Fibroblast of lung (primary cell): Measurements from ENCODE around the gene GTPBP3. TPM values are rescaled to one million over a fixed set of nuclear protein-coding genes. Genes with fewer than 3 reads are reported as not detected.

Source experiments
- DNase-seq, 2 donors: peaks; one replicate each; pipeline versions ENCODE4 v3.0.0 to v3.0.0-alpha.2; 2010; ENCODE audit warnings: low read depth in 2 of 2
- H2AFZ ChIP-seq: 2 replicates; pipeline ENCODE4 v1.5.1; 2012; ENCODE audit warnings: low read length, control low read depth, inconsistent platforms
- H3K27ac ChIP-seq: 2 replicates; pipeline ENCODE4 v1.5.1; 2011; ENCODE audit warnings: low read length, control low read depth; ENCODE audit not compliant: insufficient read depth
- H3K27me3 ChIP-seq: 2 replicates; pipeline ENCODE4 v1.5.1; 2011; ENCODE audit warnings: mild to moderate bottlenecking, low read length; ENCODE audit not compliant: control insufficient read depth, insufficient read depth
- H3K36me3 ChIP-seq: 2 replicates; pipeline ENCODE4 v1.5.1; 2011; ENCODE audit warnings: low read length; ENCODE audit not compliant: control insufficient read depth, insufficient read depth
- H3K4me1 ChIP-seq: 2 replicates; pipeline ENCODE4 v1.5.1; 2011; ENCODE audit warnings: low read length; ENCODE audit not compliant: control insufficient read depth, insufficient read depth; ENCODE audit errors: extremely low read depth
- H3K4me2 ChIP-seq: 2 replicates; pipeline ENCODE4 v1.5.1; 2011; ENCODE audit warnings: low read length, control low read depth; ENCODE audit not compliant: insufficient read depth; ENCODE audit errors: extremely low read depth
- H3K4me3 ChIP-seq, 4 experiments: fragments of 200-600 bp in 1 of 4; sonication (generic) in 1 of 4; replicated peaks in 1 of 4; 2 replicates each; pipeline ENCODE4 v1.5.1; 2011 to 2016; ENCODE audit warnings: low read length in 4 of 4, low read depth in 3 of 4, mild to moderate bottlenecking in 3 of 4, control low read depth in 2 of 4, inconsistent platforms in 1 of 4, mixed read lengths in 1 of 4; ENCODE audit not compliant: insufficient read depth in 1 of 4; ENCODE audit errors: control extremely low read depth in 1 of 4
- H3K79me2 ChIP-seq: 2 replicates; pipeline ENCODE4 v1.5.1; 2012; ENCODE audit warnings: mild to moderate bottlenecking, low read length, inconsistent platforms; ENCODE audit not compliant: control insufficient read depth, insufficient read depth
- H3K9ac ChIP-seq: 2 replicates; pipeline ENCODE4 v1.5.1; 2011; ENCODE audit warnings: mild to moderate bottlenecking, low read length, control low read depth; ENCODE audit not compliant: insufficient read depth
- H3K9me3 ChIP-seq: 2 replicates; pipeline ENCODE4 v1.5.1; 2012; ENCODE audit warnings: low read depth, low read length; ENCODE audit not compliant: control insufficient read depth, insufficient read depth
- H4K20me1 ChIP-seq: 2 replicates; pipeline ENCODE4 v1.5.1; 2011; ENCODE audit warnings: low read length; ENCODE audit not compliant: control insufficient read depth, insufficient read depth; ENCODE audit errors: extremely low read depth
- EZH2 ChIP-seq: IDR thresholded peaks from 2 replicates; pipeline ENCODE4 v1.5.1; 2012; ENCODE audit warnings: low read length, control low read depth, mild to moderate bottlenecking; ENCODE audit errors: missing control alignments
- polyA plus RNA-seq, 2 donors: library from polyadenylated mRNA; depleted of rRNA in 1 of 2; stranded (reverse) in 1 of 2; unstranded in 1 of 2; fragments of >200 nt; gene quantifications; 2 replicates each; pipeline ENCODE4 v1.2.1, GENCODE V29; 2011 to 2012; ENCODE audit warnings: missing spikeins in 1 of 2
- total RNA-seq: library from RNA; depleted of rRNA; stranded (reverse); fragments of >200 nt; gene quantifications from 2 replicates; pipeline ENCODE4 v1.2.1, GENCODE V29; 2014
- TF ChIP-seq, protein P1 (sequence below), 2 donors: IDR thresholded peaks in 1 of 2; conservative IDR thresholded peaks in 1 of 2; 1 replicate in 1 of 2; 2 replicates in 1 of 2; pipeline ENCODE4 v1.5.1; 2011 to 2012; ENCODE audit warnings: low read length in 2 of 2, control low read depth in 1 of 2, inconsistent platforms in 1 of 2, low read depth in 1 of 2, mild to moderate bottlenecking in 1 of 2

The GTPBP3 gene
- total and polyA plus RNA-seq, 2 donors (not counting 1 experiment from before 2014, with no cell fraction given) = 3.7 to 11.1 TPM

DNA sequence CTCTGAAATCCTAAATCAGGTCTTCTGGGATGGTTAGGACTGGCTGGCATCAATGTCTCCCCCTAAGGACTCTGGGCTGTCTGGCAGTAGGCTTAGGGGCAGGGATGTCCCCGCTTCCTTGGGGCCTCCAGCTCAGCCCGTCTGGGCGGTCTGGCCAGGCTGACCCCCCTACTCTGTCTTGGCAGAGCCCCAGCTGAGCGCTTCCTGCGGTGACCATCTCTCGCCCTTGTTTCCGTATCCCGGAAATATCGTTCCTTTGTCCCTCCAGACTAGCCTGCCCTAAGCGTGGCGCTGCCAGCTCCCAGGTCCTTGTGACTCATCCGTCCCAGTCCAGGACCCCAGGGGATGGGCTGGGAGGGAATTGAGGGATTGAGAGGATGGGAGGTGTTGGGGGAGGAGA is 11.3 kb downstream of the GTPBP3 start:
- peak; percentile 45 to 67 for DNase-seq
- H3K9me3 ChIP-seq = no peaks in the 10 kb centered on the region
- no peak for TF ChIP-seq EZH2
- TF ChIP-seq, protein P1, sequence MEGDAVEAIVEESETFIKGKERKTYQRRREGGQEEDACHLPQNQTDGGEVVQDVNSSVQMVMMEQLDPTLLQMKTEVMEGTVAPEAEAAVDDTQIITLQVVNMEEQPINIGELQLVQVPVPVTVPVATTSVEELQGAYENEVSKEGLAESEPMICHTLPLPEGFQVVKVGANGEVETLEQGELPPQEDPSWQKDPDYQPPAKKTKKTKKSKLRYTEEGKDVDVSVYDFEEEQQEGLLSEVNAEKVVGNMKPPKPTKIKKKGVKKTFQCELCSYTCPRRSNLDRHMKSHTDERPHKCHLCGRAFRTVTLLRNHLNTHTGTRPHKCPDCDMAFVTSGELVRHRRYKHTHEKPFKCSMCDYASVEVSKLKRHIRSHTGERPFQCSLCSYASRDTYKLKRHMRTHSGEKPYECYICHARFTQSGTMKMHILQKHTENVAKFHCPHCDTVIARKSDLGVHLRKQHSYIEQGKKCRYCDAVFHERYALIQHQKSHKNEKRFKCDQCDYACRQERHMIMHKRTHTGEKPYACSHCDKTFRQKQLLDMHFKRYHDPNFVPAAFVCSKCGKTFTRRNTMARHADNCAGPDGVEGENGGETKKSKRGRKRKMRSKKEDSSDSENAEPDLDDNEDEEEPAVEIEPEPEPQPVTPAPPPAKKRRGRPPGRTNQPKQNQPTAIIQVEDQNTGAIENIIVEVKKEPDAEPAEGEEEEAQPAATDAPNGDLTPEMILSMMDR (conservative IDR thresholded peaks at IDR 0.05 in 1 of 2, IDR thresholded peaks at IDR 0.05 in 1 of 2; ENCODE audit: low read depth in 1 of 2, low read length in 2 of 2) = no peak
- H3K4me1 ChIP-seq = no peaks in the 10 kb centered on the region
- H3K79me2 ChIP-seq = no peaks in the 10 kb centered on the region
- peak overlapping the region; percentile 32 for H2AFZ ChIP-seq
- no peak overlapping the region for H3K9ac ChIP-seq
- no peaks in the 10 kb centered on the region for H4K20me1 ChIP-seq
- H3K27ac ChIP-seq = no peak overlapping the region
- H3K4me2 ChIP-seq = peak overlapping the region; percentile 17
- H3K27me3 ChIP-seq = peaks cover 3% of the 10 kb centered on the region
- H3K4me3 ChIP-seq = peak overlapping the region in 1 of 4 experiments; percentile 27
- H3K36me3 ChIP-seq = no peaks in the 10 kb centered on the region

DNA sequence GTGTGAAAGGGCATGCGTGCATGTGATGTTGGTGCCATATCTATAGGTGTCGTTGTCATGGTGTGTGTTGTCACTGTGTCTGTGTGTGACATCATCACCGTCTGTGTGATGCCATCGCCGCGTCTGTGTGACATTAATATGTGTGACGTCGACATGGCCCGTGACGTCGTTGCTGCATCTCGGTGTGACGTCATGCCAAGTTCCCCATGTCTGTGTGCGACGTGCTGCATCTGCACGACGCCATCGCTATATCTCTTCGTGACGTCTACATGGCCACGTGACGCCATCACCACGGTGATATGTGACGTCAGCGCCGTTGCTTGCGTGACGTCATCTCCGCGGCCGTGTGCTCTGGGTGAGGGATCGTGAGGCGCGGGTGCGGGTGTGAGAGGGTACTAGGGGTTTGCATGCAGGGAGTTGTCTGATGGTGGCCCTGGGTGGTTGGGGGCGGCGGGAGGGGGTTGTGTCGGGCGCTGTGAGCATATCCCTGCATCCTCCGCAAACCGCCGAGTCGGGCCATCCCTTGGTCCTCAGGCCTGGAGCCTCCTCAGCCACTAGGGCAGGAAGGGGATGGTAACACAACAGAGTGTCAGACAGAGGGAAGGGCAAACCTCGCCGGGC is 14.6 kb downstream of the GTPBP3 start:
- no peaks in the 10 kb centered on the region for H3K9me3 ChIP-seq
- no peak overlapping the region for H3K27ac ChIP-seq
- no peaks in the 10 kb centered on the region for H3K36me3 ChIP-seq
- no peaks in the 10 kb centered on the region for H4K20me1 ChIP-seq
- H3K9ac ChIP-seq = no peak overlapping the region
- TF ChIP-seq, protein P1 (conservative IDR thresholded peaks at IDR 0.05 in 1 of 2, IDR thresholded peaks at IDR 0.05 in 1 of 2; ENCODE audit: low read depth in 1 of 2, low read length in 2 of 2) = no peak
- TF ChIP-seq EZH2 = no peak
- H2AFZ ChIP-seq = no peak overlapping the region
- H3K79me2 ChIP-seq = no peaks in the 10 kb centered on the region
- H3K4me1 ChIP-seq = no peaks in the 10 kb centered on the region
- H3K27me3 ChIP-seq = peaks cover 3% of the 10 kb centered on the region
- no peak for DNase-seq
- no peak overlapping the region for H3K4me2 ChIP-seq
- H3K4me3 ChIP-seq = no peak overlapping the region

DNA sequence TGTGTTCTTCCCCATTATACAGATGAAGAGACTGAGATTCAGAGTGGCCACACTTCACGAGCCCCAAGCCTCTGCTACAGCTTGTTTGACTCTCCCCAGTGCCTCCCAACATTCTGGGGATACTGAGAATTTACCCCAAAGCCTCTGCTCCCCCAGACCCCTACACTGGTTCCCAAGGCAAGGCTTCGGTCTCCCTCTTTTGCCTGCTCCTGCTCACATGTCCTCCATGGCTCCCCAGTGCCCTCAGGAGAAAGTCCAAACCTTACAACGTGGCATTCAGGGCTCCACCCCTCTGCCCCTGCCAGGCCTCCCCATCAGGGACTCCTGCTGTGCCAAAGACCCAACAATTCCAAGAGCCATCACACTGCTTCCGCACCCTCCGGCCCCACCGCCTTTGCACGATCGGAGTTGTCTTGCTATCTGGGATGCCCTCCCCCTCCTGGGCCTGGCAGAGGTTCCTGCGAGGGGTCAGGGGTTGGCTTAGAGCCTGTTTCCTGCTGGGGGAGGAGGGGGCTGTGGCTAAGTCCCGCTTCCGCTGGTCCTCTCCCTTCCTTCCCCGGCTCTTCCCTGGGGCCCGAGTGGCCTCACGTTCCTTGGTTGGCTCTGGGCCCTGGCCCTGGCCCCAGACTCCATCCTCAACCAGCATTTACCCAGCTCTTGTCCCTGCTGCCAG is 15.4 kb downstream of the GTPBP3 start:
- Histone ChIP-seq H3K9me3 (no peaks in the 10 kb centered on the region), H3K27me3 (peaks cover 3% of the 10 kb centered on the region), H3K4me1 (no peaks in the 10 kb centered on the region), H2AFZ (no peak overlapping the region), H3K36me3 (no peaks in the 10 kb centered on the region), H3K9ac (no peak overlapping the region), H3K4me3 (no peak overlapping the region), H3K4me2 (no peak overlapping the region), H3K79me2 (no peaks in the 10 kb centered on the region), H4K20me1 (no peaks in the 10 kb centered on the region), H3K27ac (no peak overlapping the region)
- DNase-seq = no peak
- TF ChIP-seq EZH2 = no peak
- TF ChIP-seq, protein P1 (conservative IDR thresholded peaks at IDR 0.05 in 1 of 2, IDR thresholded peaks at IDR 0.05 in 1 of 2; ENCODE audit: low read depth in 1 of 2, low read length in 2 of 2) = no peak
